ENCODE measurements around the gene INSYN1. TPM values are rescaled to one million over a fixed set of nuclear protein-coding genes. Genes with fewer than 3 reads are reported as not detected.

The INSYN1 gene
- total RNA-seq, 1 experiment from 2014 or later: 0.35 TPM

DNA sequence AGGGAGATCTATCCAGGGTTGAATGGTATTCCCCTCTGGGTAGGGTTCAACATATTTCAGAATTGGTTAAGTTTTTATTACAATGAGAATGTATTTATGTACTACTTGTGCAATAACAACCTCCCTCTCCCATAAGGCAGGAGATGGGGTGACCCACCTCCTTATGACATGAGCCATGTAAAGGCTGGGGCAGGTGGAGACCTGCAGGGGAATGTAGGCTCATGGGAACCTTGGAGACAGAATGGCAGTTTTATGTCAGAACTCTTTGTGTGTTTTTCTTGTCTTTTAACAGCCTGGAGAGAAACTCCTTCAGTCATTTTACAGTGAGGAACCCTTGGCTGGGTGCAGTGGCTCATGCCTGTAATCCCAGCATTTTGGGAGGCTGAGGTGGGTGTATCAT, 24.6 kb upstream of the INSYN1 start:
- DNase-seq (ENCODE audit: low spot score): no peak

DNA sequence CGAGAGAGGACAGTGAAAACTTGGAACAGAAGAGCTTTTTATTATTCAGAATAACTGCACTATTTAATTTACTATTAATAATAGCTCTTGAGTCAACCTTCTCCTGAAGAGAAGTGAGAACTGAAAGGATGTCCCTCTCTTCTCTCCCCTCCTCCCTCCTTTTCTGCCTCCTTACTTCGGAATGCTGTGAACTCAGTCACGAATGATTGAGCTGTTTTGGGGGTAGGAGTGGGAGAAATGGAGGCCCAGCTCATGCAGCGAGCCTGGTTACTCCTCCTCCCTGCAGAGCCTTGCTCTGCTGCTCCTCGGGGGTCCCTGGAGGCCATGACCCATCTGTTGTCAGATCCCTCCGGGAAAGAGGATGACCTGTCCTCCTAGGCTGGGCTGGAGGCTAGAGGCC, 20.3 kb upstream of the INSYN1 start:
- DNase-seq (ENCODE audit: low spot score): no peak

DNA sequence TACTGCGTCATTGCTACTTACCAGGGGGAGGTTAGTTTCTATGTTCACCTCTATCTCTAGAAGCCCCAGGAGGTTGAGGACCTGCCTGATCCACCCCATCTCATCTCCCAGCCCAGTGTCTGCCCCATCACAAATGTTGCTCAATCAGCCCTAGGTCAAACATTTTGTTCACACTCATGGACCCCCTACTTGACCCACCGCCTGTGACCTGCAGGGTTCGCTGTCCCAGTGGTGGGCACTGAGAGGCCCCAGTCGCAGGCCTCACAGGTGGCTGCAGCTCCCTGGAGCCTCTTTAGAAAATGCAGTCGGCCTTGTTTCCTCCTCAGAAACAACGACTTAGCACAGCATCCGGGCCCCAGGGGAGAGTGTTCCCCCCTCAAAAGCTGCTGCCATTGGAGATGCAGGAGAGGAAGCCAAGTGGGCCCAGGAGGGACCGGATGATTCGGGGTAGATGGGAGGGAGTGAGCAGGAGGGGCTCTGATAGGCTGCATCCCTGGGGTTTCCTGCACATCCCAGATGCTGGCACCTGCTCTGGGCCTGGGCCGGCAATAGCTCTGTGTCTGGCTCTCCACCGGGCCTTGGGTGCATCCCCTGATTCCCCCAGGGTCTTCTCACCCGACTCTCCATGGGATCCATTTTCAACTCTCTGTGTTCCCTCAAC, 18.4 kb upstream of the INSYN1 start:
- no peak for DNase-seq (ENCODE audit: low spot score)

DNA sequence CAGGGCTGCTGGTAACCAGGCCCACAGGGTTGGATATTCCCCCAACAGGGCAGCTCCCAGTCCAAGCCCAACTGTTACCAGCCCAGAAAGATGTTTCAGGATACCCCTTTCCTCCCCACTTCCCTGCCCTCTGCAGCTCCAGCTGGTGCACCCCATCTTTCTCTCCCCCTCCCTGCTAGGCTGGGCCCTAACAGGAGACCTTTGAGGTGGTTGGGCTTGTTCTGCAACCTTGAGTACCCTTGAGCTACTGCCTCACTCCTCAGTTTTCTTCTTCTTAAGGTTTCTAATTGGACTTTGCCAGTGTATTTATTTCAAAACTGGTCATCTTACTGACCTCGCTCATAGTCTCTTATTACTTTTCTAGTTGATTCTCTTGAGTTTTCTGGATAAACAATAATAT, 16.9 kb upstream of the INSYN1 start:
- no peak for DNase-seq (ENCODE audit: low spot score)

DNA sequence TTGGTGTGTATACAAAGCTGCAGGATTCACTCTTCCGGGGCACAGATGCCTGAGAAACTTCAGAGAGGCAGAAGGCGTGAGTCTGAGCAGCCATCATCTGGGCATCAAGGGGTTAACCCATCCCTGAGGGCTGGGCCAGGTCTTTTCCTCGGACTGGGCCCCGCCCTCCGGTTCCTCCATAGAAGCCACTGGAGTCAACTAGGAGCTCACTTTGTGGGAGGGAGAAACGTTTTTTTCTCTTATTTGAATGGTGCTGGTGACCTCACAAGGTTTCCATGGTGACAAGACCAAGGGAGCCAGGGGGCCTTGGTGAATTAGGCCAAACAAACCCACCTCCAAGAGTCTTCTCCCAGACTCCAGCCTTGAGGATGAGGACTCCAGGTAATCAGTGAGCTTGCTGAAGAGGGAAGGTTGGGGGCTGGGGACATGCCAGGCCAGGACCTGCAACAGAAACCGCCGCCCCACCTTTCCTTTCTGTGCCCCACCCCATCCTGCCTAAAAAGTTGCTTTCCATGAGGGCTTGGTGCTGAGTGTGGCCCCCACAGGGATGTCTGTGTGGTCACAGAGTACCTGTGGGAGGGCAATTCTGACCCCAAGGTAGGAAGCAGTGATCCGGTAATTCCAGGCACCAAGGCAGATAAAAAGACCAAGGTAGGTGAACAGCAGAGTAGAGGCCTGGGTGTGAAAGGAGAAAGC, 14.8 kb upstream of the INSYN1 start:
- no peak for DNase-seq (ENCODE audit: low spot score)

DNA sequence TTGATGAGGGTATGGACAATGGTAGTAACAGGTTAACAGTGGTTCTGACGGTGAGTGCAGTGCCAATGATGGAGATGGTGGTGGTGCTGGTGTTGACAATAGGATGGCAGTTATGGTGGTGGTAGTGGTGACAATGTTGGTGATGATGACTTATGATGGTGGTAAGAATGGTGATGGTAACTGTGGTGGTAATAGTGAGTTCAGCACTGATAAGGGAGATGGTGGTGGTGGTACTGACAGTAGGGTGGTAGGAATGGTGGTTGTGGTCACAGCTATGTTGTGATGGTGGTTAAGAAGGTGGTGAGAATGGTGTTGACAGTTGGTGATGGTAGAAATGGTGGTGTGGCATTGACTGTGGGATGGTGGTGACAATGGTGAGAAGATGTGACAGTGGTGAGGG, 13.4 kb upstream of the INSYN1 start:
- no peak for DNase-seq (ENCODE audit: low spot score)

DNA sequence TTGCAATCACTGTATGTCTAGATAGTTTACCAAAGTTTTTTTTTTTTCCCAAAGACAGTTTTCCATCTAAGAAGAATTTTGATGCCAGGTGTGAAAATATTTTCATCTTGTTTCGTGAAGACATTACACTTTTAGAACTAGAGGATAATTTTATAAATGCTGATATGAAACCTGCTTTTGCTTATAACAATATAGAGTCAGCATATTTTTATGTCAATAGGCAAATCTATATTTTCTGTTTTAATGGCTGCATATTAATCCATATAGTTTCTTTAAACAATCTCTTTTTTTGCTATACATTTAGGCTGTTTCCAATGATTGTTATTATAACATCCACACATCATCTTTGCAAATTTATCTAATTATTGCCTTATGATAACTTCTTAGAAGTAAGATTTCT, 12.6 kb upstream of the INSYN1 start:
- no peak for DNase-seq (ENCODE audit: low spot score)

DNA sequence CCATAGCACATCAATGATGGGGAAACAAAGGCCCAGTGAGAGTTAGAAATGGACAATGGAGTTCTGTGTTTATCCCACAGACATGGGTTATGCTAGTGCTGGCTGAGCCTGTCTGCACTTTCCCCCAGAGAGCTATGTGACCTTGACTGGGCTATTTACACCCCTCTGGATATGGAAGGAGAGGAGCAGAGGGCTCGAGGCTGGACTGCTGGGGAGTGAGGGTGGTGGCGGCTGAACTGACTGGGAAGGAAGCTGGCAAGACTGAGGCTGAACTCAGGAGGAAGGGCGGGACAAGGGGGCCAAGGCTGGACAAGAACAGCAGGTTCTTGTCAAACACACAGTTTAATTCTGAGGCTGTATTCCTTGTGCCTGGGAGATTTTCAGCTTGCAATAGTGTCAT, 10.8 kb upstream of the INSYN1 start:
- DNase-seq (ENCODE audit: low spot score): no peak

DNA sequence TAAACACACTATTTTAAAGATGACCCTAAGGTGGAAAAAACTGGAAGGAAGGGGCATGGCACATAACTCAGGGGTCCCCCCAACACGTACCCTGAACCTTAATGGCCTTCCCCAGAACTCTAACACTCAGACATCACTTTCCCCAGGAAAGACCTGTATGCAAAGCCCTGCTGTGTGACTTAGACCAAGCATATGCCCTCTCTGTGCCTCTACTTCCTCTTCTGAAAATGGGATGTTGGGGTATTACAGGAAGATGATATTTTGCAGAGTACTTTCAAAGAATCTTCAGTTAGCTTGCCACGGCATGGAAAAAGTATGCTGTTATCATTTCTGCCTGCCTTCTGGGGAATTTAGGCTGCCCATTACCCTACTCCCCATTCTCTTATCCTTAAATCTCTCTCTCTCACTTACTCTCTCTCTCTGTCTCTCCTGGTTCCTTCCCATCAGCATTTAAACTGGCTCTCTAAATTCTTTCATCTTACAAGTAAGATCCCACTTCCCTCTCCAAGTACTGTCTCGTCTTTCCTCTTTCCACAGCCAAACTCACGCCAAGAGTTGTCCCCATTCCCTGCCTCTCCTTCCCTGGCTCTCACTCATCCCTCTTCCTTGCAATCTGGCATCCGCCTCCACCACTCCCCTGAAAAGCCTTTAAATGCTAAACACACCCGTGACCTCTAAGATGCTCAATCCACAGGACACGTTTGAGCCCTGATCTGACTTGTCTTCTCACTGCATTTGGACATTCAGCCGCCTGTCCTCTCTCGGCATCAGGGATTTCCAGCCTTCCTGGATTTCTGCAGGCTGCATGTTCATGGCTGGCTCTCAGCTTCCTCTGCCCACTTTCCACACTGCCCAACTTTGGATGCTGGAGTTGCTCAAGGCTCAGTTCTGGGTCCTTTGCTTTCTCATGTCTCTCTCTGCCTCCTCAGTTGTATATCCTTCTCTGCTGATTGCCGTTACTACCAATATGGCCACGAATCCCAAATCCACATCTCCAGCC, 7.5 kb upstream of the INSYN1 start:
- no peak for DNase-seq (ENCODE audit: low spot score)

DNA sequence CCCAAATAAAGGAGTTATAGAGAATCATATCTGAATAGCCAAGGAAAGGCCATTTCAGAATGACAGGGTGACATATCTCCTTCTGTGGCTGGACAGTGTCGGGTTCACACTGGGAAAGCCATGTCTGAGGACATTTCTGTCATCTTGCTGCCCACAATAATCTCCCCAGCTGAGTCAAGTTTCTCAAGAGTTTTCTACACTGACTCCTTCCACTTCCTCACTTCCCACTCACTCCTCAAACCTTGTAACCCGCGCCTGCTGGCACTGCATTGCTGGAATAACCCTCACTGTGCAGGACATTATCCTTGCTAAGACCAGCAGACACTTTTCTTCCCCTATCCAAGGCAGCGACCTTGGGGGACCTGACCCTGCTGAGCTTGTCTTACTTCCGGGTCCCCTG, 5.3 kb upstream of the INSYN1 start:
- DNase-seq (ENCODE audit: low spot score): no peak

DNA sequence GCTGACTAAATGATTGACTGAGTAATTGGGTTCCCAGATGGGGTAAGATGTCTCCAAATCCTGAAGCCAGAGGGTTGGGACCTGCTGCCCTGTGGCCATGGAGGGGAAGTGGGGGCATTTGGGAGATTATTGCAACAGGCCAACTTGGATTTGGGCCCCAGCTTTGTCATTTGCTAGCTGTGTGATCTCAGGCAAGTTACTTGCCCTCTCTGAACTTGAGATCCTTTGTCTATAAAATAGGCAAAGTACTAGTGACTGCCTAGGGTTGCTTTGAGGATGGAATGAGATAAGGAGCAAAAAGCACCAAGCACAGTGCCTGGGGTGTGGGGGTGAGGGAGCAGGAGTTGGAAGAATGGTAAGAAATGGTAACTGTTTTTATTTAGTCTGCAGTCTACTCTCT, 4.4 kb upstream of the INSYN1 start:
- no peak for DNase-seq (ENCODE audit: low spot score)

DNA sequence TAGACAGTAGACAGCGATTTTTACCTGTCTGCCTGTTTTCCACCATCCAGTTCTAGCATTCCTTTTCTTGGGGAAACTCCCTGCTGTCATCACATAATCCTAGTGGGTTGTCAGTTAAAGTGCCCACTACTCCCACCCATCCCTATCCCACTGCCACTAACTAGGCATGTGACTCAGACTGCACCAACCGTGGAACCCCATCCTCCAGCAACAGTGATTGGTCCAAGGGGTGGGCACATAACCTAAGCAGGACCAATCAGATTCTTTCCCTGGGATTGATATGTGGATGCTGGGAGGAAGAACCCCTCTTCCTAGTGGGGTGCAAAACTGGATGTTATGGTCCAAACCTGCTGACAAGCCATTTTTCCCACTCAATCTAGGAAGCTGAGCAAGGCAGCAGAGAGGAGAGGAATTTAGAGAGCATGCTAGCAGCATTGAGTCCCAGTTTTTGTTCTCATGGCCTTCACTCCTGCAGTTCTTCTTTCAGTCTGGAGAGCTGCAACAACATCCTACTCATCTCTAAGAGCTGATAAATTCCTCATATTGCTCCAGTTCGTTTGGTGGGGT, 3.9 kb upstream of the INSYN1 start:
- no peak for DNase-seq (ENCODE audit: low spot score)

DNA sequence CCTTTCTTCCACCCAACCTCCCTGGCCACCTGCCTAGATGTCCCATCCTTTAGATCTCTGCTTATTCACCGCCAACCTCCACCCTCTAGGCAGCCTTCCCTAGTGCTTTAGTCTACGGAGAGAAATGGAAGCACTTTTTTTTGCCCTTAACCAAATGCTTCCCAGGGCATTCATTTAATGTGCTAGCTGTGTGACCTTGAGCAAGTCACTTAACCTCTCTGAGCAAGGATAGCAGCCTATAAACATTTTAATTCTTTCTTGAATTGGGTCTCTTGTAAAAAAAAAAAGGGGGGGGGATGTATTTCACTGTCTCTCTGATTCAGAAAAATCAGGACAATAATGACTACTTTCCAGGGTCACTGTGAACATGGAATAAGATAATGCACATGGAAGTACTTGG, 3.2 kb upstream of the INSYN1 start:
- no peak for DNase-seq (ENCODE audit: low spot score)

DNA sequence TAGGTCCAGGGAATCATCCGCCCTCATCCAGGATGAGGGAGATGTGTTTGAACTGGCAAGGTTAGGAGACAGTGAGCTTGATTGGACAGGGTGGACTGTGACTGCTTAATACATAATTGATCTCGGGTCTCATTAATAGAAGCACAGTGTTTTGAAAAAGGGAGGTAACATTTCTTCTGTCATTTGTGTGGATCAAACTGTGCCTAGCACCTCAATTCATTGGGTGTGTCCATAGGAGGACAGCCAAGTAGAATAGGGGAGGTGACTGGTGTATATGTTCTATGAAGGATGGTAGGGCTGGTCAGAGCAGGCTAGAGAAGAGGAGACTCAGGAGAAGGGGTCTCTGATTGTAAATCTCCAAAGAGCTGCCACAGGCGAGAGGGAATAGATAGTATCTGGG, 2.8 kb upstream of the INSYN1 start:
- DNase-seq (ENCODE audit: low spot score): no peak

DNA sequence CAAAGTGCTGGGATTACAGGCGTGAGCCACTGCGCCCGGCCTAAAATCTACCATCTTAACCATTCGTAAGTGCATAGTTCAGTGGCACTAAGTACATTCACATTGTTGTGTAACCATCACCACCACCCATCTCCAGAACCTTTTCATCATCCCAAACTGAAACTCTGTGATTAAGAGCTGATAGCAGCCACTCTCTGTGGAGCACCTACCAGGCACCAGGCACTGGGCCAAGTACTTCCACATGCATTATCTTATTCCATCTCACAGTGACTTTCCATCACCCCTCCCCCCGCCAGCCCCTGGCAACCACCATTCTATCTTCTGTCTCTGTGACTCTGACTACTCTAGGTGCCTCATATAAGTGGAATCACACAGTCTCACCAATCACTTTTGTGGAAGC, 2.3 kb upstream of the INSYN1 start:
- DNase-seq (ENCODE audit: low spot score): no peak

DNA sequence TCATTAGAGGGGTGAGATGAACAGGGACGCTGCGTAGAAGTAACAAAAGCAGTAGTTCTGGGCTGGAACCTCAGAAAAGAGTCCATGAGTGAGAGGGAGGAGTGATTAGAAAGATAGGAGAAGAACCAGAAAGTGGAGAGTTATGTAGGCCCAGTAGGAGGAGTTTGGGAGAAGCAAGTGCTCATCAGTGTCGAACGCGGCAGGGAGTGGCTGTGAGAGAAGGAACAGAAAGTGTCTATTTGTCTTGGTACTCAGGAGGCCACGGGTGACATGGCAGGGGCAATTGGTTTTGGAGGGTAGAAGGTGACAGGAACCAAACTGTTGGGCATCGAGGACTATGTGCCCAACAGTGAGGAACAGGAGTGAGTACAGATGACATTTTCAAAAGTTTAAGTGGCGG, 1.3 kb upstream of the INSYN1 start:
- no peak for DNase-seq (ENCODE audit: low spot score)

DNA sequence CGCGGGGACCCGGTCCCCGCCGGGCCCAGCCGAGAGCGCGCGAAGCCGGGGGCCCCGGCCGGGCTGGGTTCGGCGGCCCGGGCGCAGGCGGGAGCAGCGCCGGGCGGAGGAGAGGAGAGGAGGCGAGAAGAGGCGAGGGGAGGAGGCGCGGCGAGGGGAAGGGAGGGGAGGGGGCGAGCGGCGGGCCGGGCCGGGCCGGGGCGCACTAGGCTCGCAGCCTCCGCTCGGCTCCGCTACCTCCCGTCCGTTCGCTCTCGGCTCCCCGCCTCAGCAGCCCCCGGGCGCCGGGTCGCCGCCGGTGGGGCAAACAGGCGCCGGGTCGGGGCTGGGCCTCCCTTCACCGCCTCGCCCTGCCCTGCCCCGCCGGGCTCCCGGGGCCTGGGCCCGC, 351 bp downstream of the INSYN1 start:
- no peak for DNase-seq (ENCODE audit: low spot score)

DNA sequence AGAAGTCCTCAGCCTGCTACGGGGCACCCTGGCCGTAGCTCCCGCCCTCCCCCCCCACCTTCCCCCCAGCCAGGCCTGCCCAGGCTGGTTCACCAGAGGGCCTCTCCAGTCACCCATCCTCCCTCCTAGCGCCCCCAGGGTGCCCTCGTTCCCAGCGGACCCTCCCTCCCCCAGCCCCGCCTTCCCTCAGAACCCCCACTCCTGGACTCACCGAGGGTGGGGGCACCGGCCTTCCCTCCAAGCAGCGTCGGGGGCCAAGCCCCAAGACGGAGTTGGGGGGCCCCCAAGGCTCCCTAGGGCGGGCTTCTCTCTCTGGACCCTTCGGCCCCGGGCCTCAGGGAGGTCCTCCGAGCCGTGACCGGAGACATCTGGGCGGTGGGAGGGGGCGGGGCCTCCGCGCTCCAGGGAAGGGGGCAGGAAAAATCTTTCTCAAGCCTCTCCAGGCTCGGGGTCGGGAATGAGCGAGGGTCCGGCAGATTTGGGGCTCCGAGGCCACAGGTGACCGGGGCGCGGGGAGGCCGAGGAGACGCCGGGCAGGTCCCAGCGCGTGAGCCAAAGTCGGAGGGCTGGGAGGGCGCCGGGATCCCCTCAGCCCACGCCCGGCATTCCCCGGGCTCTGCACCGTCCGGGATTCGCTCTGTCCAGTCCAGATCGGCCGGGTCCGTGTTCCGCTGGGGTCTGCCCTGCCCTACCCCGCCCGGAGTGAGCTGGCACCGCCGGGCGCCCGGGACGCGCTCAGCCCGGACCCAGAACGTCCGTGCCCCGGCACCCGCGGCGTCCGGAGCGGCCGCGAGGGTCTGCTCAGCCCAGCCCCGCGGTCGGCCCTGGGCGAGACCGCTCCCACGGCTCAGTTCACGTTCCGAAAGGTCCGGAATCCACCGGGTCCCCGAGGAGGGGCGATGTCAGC, 999 bp downstream of the INSYN1 start:
- DNase-seq (ENCODE audit: low spot score): no peak

DNA sequence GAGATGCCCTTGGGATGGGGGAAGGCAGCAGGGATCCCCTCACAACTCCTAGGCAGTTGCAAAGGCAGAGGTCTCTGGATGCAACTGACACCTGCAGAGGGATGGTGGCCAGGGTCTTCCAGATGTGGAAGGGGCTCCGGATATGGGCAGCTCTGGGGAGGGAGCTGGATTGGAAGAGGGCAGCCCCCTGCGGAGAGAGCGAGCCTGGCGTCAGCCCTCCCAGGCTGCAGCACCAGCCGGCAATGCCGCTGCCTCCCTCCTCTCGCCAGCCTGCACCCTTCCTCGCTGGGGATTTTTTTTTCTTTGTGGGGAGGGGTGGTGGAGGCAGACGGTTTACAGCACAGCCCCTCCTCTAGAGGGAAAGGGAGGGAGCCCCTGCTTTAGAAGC, 1.6 kb downstream of the INSYN1 start:
- DNase-seq (ENCODE audit: low spot score): no peak

DNA sequence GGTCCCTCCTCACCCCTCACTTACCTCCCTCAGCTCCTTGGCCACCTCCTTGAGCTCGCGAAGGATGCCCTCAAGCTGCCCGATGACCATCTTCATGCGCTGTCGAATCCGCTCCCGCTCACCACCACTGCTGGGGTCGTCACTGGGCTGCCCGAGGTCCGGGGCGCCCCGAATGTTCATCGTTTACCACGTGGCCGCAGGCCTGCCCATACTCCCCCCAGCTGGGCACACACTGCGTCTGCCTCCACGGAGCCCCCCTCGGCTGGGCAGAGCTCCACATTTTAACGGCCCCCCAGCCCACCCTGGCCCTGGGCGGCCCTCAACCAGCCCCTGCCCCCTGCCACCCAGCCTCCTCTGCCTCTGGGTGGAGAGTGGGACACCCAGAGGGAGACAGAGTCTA, 2.2 kb downstream of the INSYN1 start:
- DNase-seq (ENCODE audit: low spot score): no peak

DNA sequence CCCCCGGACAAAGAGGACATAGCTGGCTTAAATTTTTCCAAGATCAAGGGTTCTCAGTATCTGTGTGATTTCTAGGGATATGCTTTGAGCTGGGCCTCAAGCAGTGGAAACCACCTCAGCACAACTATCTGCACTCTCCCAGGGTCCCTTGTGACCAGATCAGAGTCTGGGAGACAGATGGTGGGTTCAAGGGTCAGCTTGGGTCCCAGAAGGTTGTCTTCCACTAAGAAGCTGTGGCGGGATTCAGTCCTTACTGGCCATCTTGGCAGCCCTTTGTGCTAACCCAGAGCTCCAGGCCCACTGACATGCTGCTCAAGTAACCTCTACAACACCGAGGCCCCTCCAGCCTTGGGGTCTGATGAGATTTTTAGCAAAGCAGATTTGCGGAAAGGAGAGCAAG, 2.7 kb downstream of the INSYN1 start:
- no peak for DNase-seq (ENCODE audit: low spot score)
